HG02588 (cell line): Measurements from ENCODE around the gene CDA.

ENCODE experiments used
- ATAC-seq: cut with Tn5 transposase; IDR thresholded peaks from one replicate; pipeline ENCODE4 v1.9.1; 2021; ENCODE audit warnings: mild to moderate bottlenecking, moderate library complexity; ENCODE audit not compliant: unreplicated experiment

Gene CDA

DNA sequence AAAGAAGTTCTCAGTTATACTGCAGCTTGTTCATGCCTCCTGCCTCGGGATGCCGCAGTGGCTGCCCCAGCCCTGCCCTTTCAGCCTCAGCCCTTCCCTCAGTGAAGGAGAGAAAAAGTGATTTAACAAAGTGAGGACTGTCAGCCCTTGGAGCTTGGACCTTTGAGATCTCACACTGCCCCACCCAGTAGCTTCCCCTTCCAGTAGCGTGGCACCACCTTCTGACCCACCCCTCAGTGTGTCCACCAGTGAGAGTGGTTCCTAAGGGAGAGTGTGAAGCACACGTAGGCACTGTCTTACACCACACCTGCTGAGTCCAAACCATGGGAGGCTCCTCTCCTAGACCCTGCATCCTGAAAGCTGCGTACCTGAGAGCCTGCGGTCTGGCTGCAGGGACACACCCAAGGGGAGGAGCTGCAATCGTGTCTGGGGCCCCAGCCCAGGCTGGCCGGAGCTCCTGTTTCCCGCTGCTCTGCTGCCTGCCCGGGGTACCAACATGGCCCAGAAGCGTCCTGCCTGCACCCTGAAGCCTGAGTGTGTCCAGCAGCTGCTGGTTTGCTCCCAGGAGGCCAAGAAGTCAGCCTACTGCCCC, at the start of gene CDA:
TSS of gene CDA (plus strand) at position 464 of the 592 bp plus-strand sequence. CDS start at position 497, 33 bp downstream.
- no peak for ATAC-seq

DNA sequence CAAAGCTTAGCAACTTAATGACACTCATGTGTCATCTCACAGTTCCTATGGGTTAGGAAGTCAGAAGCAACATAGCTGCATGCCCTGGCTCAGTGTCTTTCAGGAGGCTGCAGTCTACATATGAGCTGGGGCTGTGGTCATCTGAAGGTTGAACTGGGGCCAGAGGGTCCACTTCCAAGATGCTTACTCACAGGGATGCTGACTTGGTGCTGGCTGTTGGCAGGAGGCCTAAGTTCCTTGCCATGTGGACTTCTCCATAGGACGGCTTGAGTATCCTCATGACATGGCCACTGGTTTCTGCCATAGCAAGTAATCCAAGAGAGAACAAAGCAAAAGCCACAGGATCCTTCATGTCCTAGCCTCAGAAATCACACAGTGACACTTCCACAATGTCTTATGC, 48.6 kb upstream of the CDA start:
- no peak for ATAC-seq

DNA sequence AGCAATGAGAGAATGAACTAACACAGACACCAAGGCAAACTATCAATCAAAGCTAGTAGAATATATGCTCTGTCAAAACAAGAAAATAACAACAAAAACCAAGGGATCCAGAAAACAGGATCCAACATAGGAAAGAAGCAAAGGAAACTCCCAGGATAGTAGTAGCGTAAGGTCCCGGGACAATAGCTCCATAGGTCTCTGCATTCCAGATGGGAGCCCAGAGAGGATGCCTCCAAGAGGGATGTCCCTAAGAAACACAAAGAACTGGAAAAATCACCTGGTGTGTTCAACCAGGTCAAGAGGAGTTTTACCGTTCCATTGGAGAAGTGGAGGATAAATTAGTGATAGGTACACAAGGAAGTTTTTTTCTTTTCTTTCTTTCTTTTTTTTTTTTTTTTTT, 42.3 kb upstream of the CDA start:
- ATAC-seq = no peak

DNA sequence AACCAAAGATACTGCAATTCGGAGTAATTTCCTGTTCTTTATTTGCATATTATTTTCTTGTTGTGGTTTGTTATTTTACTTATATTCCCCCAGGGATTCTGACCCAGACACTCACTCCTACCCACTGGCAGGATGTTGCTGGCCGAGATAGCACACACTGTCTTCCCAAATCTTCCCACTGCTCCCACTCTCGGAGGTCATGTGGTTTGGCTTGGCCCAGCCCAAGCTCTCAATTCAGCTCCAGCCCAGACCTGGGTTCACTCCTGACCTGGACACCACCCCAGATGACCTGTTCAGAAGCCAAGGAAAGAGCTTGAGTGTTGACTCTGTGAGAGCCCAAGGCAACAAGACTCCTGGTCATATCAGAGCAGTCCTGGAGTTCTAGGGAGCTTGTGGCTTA, 37.7 kb upstream of the CDA start:
- ATAC-seq = no peak

DNA sequence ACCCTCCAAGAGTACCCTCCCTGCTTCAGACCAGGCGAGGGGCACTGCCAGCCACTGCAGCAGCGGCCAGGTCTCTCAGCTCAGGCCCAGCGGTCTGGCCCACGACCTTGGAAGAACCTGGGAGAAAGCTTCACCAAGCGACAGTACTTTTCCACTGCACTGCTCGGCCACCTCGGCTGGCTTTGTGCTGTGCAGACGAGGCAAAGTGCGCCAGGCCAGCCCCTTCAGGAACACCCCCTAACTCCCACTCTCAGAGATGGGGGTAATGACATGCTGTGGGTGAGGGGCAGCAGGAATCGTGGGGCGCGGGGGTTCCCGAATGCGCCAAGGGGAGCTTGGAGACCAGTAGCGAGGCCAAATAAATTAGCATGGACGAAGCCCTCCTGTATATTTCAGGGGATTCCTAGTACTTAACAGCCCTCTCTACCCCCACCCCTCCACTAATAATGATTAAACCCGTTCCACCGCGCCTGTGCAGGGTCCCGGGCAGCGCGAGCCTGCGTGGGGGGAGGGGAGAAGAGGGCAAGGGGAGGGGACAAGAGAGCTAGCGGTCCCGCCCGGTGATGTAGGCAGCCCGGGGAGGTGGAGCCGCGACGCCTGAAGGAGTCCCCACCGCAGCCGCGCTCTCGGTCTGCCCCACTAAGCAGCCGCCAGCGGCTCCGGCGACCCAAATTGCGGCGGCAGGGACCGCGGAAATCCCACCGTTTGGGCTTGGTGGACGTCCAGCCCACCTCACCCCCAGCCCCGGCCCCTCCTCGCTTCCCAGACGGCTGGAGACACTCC, 36.8 kb upstream of the CDA start, which contains the start of gene FAM43B:
TSS of gene FAM43B (plus strand) at position 629 of the 783 bp plus-strand sequence. CDS start 401 bp downstream, outside the sequence.
- ATAC-seq = no peak

DNA sequence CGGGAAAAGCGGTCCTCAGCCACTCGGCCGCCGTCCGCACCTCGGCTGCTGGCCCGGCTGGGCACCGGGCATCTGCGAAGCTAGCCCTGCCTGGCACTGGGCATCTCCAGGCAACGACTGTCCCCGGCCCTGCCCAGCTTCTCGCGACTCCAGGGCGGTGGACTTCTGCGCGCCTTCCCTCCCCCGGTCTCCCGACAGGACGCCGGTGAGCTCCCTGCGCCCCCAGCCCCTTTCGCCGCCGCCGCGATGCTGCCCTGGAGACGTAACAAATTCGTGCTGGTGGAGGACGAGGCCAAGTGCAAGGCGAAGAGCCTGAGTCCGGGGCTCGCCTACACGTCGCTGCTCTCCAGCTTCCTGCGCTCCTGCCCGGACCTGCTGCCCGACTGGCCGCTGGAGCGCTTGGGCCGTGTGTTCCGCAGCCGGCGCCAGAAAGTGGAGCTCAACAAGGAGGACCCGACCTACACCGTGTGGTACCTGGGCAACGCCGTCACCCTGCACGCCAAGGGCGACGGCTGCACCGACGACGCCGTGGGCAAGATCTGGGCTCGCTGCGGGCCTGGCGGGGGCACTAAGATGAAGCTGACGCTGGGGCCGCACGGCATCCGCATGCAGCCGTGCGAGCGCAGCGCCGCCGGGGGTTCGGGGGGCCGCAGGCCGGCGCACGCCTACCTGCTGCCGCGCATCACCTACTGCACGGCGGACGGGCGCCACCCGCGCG, 36.0 kb upstream of the CDA start:
- no peak for ATAC-seq

DNA sequence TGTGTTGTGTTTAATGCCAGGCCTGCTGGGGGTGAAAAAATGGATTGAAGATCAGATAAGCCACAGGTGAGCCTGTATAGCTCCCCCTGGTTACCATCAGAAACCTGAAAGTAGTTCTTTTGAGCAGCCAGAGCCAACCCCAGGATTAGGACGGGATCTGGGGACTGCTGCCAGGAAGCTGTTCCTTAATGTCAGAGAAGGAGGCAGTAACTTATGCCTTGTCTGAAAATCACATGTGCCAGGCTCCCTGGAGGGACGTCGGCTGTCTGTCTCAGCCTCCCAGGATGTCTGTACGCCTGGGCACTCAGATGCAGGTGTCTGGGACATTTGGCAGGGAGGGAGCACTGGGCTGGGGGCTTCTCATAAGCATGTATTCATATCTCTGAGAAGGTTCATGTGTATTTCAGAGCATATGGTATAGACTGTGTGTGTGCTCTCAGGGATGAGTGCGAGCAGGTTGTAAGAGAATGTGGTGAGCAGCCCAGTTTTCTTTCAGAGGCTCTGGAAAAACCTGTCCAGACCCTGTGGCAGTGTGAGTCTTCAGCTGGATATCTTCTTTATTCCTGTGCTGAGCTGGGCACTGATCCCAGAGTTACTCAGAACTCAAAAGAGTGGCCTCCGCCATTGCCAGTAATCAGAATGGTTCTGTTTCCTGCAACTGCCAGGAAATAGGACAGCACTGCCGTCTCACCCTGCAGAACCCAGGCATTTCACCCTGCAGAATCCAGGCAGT, 33.7 kb upstream of the CDA start:
- ATAC-seq = no peak

DNA sequence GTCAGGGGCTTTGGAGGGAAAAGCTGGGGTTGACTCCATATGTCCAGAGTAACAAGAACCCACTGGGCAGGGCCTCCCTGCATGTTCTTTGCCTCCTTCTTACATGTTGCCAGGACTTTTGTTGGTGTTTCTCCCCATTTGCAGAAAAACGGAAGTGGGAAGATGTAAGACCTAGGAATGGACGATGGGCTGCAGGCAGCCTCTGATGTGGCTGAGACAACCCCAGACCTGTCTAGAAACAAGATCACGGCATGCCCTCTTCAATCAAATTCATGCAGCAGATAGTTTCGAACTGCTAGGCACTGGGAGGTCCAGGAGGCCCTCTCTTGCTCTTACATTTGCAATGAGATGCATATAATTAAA, 33.2 kb upstream of the CDA start:
- no peak for ATAC-seq

DNA sequence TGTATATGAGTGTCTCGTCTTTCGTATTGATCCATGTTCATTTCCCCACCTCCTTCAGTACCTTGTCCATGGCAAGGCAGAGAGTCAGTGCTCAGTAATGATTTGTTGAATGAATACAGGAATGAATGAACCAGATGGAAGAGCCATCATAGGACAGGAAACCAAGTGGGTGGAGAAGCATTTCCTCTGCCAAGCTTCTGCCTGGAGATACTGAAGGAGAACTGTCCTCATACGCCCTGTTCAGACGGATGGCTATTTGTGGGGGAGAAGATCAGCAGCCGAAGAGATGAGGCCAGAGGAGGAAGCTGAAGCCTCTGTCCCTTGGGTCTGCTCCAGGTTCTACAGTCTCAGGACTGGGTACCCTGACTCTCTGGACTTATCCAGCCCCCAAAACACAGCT, 30.7 kb upstream of the CDA start:
- ATAC-seq = no peak

DNA sequence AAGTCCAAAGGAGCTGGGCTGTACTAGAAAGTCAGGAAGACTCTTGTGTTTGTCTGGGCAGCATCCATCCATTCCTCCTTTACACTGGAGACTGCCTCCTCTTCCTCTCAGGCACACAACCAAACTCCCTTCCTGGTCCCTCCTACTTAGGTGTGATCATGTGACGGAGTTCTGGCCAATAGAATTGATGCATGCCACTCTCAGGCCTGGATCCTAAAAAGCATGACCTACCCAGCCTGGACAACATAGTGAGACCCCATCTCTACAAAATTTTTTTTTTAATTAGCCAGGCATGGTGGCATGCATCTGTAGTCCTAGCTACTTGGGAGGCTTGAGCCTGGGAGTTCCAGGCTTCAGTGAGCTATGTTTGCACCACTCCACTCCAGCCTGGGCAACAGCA, 27.9 kb upstream of the CDA start:
- no peak for ATAC-seq

DNA sequence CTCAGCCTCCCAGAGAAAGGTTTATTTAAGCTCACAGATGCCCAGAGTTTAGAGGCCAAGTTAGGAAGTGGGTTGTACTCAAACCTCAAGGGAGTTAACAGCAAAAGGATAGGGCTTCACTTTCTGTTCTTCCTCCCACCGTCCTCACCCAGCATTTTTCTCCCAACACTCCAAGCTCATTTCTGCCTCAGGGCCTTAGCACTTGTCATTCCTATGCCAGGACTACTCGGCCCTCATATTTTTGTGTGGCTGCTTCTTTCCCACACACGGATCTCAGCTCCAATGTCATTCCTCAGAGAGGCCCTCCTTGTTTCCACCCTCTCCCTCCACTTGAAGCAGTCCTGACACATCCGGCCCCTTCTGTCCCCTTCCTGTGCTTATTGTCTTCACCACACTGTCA, 23.7 kb upstream of the CDA start:
- no peak for ATAC-seq

DNA sequence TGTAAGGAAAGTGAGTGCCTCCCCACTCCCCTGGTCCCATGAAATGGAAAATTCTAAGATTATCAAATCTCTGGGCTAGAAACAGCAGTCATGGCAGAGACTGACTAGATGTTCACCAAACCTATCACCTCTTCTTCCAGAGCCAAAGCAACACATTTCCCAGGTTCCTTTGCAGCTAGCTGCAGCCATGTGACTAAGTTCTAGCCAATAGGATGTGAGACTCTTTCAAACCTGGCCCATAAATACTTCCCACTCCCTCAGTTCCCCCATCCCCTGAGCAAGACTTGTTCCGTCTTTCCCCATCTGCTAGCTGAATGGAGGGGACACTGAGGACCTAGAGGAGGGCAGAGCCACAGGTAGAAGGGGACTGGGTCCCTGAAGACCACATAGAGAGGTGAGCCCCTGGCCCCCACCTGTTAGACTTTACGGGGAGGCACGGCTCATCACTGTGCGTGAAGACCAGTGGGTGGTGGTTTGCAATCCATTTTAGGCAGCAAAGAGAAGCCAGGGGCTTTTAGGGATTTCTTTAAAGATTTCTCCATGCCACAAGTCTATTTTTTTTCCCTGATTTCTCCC, 19.3 kb upstream of the CDA start:
- no peak for ATAC-seq

DNA sequence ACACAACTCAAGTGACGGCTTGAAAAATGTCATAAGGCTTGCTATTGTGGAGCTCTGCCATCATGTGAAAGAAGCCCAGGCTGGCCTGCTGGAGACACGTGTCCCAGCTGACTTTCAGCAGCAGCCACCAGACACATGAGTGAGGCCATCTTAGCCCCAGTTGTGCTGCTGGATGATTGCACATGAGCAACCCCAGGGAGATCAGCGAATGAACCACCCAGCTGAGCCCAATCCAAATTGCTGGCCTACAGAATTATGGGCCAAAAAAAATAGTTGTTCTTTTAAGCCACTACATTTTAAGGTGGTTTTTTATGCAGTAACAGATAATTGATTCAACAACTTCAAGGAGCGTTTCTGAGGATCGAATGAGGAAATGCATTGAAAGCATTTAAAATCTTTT, 17.5 kb upstream of the CDA start:
- ATAC-seq = no peak

DNA sequence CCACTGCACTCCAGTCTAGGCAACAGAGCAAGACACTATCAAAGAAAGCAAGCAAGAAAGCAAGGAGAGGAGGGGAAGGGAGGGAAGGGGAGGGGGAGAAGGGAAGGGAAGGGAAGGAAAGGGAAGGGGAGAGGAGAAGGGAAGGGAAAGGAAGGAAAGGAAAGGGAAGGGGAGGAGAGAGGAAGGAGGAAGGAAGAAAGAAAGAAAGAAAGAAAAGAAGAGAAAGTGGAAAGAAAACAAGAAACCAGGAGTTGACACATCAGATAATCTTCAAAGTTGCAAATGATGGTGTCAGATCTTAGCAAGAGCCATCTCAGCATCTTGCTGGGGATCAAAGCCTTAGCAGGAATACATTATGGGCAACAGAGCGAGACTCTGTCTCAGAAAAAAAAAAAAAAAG, 14.9 kb upstream of the CDA start:
- no peak for ATAC-seq

DNA sequence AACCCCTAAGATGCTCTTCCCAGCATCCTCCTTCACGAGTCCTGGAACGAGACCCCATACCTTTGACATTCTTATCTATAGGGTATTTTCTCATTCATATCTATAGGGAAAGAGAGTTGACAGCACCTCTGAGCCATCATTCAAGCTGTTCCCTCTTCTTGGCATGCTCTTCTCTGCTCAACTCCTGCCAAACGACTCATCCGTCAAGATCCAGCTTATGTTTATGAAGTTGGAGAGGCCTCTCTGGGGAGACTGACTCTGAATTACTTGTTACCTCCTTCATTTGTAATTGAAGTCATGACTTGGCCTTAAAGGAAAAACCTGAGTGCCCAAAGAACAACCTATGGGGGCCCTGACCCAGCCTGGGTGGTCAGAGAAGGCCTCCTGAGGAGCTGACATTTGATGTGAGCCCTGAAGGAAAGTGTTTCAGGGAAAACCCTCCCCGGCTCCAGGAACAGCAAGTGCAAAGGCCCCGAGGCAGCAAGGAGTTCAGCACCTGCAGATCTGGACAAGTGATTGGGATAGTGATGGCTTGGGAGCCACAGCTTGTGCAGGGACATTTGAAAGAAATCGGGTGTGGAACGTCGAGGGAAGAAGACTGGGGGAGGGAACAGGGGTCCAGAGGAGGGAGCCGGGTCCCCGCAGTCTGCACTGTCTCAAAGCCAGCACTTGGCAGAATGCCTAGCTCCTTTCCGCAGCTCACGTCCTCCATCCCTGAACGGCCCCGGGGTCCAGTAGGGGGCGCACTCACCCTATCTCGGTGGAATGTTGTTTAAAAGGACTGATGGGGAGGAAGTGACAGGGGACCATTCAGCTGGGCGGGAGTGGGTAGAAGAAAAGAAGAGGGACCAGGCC, 14.0 kb upstream of the CDA start:
- no peak for ATAC-seq

DNA sequence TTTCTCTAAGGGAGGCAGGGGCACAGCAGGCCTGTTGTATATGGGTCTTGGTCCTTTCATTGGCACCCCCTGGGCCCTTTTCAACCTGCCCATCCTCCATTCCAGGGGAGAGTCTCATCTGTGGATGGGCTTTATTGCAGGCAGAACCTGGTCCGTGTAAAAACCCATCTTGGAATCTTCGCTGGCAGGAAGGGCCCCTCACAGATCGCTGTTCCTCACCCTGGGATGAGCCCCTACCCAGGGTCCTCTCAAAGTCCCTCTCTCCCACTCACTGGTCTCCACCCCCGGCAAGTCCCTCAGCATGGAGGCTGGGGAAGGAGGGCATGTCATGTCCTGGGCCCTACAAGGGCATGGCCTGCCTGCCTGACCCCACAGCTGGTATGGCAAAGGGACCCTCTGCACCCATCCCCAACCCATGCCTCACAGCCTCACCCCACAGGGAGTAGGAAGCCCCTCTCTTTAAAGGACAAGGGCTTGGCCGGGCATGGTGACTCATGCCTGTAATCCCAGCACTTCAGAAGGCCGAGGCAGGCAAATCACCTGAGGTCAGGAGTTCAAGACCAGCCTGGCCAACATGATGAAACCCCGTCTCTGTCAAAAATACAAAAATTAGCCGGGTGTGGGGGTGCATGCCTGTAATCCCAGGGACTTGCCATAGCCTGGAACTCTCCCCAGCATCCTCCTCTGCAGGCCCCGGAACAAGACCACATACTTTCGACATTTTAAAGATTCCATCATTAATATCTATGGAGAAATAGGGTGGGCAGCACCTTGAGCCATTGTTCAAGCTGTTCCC, 13.2 kb upstream of the CDA start:
- ATAC-seq = no peak

DNA sequence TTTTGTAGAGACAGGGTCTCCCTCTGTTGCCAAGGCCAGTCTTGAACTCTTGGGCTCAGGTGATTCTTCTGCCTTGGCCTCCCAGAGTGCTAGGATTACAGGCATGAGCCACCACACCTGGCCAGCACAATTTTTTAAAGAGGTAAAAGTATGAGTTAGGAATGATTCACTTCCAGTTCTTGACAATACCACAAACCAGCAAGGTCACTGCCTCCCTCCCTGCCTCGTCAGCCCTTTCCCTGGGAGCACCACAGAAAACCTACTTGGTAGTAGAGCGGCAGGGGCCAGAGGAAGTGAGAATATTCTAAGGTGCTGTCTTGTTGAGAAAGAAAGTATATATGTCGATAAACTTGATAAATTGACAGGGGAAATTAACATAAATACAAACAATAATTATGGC, 10.8 kb upstream of the CDA start:
- ATAC-seq = no peak

DNA sequence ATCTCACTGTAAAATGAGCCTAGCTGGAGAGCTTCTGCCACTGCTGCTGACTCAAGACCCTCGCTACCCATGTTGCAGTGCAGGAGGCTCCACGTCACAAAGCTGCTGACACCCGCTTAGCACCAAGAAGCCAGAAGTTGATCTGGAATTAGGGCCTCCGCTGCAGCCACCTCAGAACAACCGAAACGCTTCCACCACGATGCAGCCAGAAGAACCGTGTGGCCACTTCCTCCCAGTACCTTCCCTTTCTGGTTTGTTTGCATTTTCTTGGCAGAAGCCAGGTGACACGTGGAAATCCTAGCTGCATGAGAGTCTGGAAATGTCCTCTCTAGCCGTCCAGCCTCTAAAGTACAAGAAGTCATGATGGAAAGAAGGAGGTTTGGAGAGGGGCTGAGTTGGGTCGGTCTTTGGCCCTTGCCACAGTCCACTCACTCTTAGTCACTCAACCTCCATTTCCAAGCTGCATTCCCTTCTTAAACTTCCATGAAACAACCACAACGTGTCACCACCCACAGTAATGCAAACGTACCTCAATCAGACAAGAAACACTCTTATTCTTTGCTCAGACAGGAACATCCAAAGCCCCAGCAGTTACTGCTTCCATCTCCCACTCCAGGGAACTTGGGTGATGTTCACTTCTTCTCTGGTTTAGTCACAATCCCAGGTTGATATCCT, 10.0 kb upstream of the CDA start:
- no peak for ATAC-seq

DNA sequence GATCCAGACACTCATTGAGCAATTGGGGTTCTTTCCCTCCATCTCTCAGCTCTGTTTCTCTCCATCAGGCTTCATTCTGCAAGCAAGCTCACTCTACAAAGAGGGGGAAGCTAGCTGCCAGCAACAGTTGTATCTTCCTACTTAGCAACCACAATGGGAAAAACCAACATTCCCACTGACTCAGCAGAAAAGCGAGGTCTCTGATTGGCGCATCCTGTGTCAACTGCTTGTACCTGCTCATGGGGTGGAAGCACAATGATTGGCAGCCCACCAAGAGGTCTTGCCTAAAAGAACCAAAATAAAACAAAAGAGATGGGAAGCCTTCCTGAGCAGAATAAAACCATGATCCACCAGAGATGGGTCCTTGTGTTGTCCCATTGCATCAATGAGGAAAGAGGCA, 4.0 kb upstream of the CDA start:
- ATAC-seq = no peak
